OCI-LY3 (cell line): ENCODE results near the gene HINFP.

Experiments
- EZH2phosphoT487 ChIP-seq: fragments of 200-600 bp; shearing (Covaris generic); IDR thresholded peaks from 2 replicates; pipeline ENCODE4 v1.6.1; 2018; ENCODE audit warnings: antibody characterized with exemption, mixed run types, low read depth
- TF ChIP-seq, protein P1 (sequence below): fragments of 200-600, 300-600 bp; sonication (generic); IDR thresholded peaks from 2 replicates; pipeline ENCODE4 v1.5.1; 2014; ENCODE audit warnings: antibody characterized with exemption, low read length, low read depth

DNA sequence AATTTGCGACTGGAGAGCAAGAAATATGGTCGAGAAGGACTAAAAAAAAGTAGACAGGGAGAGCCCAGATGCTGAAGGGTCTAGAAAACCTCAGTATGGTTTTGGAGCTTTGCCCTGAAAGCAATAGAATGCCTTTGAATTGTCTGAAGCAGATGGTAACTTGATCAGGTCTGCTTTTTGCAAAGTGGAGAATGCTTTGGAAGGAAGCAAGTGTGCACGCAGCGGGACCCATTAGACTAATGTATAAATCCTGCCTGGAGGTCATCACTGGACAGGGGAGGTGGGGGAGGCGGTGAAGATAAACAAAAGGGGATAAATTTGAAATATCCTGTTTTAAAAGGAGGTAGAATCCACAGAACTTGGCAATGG is 757 bp upstream of the HINFP start:
- no peak for TF ChIP-seq EZH2phosphoT487
- TF ChIP-seq, protein P1, sequence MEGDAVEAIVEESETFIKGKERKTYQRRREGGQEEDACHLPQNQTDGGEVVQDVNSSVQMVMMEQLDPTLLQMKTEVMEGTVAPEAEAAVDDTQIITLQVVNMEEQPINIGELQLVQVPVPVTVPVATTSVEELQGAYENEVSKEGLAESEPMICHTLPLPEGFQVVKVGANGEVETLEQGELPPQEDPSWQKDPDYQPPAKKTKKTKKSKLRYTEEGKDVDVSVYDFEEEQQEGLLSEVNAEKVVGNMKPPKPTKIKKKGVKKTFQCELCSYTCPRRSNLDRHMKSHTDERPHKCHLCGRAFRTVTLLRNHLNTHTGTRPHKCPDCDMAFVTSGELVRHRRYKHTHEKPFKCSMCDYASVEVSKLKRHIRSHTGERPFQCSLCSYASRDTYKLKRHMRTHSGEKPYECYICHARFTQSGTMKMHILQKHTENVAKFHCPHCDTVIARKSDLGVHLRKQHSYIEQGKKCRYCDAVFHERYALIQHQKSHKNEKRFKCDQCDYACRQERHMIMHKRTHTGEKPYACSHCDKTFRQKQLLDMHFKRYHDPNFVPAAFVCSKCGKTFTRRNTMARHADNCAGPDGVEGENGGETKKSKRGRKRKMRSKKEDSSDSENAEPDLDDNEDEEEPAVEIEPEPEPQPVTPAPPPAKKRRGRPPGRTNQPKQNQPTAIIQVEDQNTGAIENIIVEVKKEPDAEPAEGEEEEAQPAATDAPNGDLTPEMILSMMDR, result no peak
